GM23338 (cell line): ENCODE measurements around the gene BCS1L.

Experiments
- CREB1 ChIP-seq: fragments of 250-450 bp; sonication (Bioruptor Pico); IDR thresholded peaks from 2 replicates; pipeline ENCODE4 v1.5.0; 2020; ENCODE audit warnings: low read depth, mild to moderate bottlenecking, moderate library complexity
- EZH2 ChIP-seq: fragments of 200-600 bp; sonication (generic); IDR thresholded peaks from one replicate; pipeline ENCODE4 v1.8.0; 2017; ENCODE audit warnings: antibody characterized with exemption, mild to moderate bottlenecking, low read depth; ENCODE audit not compliant: unreplicated experiment
- EZH2phosphoT487 ChIP-seq: fragments of 200-600 bp; sonication (generic); IDR thresholded peaks from one replicate; pipeline ENCODE4 v1.8.1; 2018; ENCODE audit warnings: antibody characterized with exemption; ENCODE audit not compliant: unreplicated experiment
- JUNB ChIP-seq: IDR thresholded peaks from one replicate; pipeline ENCODE4 v1.6.1; 2016; ENCODE audit warnings: antibody characterized with exemption; ENCODE audit not compliant: unreplicated experiment
- NANOG ChIP-seq: IDR thresholded peaks from 2 replicates; pipeline ENCODE4 v1.6.1; 2016; ENCODE audit warnings: antibody characterized with exemption, borderline replicate concordance
- POLR2AphosphoS5 ChIP-seq: IDR thresholded peaks from 2 replicates; pipeline ENCODE4 v1.6.1; 2016; ENCODE audit warnings: antibody characterized with exemption, low read depth
- ZNF114 ChIP-seq: fragments of 250-450 bp; sonication (Bioruptor Pico); IDR thresholded peaks from 2 replicates; pipeline ENCODE4 v1.5.0; 2020; ENCODE audit warnings: mild to moderate bottlenecking, moderate library complexity
- TF ChIP-seq, protein P1 (sequence below), 2 experiments: fragments of 200-600 bp in 1 of 2; sonication (generic) in 1 of 2; conservative IDR thresholded peaks; 2 replicates each; pipeline versions ENCODE4 v1.5.1 to v1.6.1; 2016 to 2017; ENCODE audit warnings: antibody characterized with exemption in 2 of 2, low read depth in 2 of 2, mild to moderate bottlenecking in 2 of 2, moderate library complexity in 1 of 2
- TF ChIP-seq, protein P2 (sequence below): IDR thresholded peaks from one replicate; pipeline ENCODE4 v1.6.1; 2018; ENCODE audit warnings: antibody characterized with exemption; ENCODE audit not compliant: unreplicated experiment
- TF ChIP-seq, protein P3 (sequence below): IDR thresholded peaks from 2 replicates; pipeline ENCODE4 v1.6.1; 2016; ENCODE audit warnings: antibody characterized with exemption

DNA sequence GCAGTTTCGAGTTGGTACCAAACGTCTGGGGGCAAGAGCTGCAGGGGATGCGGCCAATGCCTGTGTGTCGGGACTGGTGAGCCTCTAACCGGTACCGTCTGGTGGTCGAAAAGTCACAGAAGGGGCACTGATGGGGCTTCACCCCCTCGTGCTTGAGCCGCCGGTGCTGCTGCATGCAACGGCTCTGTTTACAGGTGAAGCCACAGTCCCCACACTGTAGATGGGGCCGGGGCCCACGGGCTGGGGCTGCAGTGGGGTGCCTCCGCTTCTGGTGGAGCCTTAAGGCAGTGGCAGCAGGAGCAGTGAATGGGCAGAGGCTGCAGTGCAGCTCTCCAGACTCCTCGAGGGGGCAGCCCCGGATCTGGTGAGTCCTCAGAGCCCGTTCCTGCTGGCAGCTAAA lies 16.7 kb upstream of the BCS1L start:
- no peak for TF ChIP-seq EZH2phosphoT487
- TF ChIP-seq, protein P1, sequence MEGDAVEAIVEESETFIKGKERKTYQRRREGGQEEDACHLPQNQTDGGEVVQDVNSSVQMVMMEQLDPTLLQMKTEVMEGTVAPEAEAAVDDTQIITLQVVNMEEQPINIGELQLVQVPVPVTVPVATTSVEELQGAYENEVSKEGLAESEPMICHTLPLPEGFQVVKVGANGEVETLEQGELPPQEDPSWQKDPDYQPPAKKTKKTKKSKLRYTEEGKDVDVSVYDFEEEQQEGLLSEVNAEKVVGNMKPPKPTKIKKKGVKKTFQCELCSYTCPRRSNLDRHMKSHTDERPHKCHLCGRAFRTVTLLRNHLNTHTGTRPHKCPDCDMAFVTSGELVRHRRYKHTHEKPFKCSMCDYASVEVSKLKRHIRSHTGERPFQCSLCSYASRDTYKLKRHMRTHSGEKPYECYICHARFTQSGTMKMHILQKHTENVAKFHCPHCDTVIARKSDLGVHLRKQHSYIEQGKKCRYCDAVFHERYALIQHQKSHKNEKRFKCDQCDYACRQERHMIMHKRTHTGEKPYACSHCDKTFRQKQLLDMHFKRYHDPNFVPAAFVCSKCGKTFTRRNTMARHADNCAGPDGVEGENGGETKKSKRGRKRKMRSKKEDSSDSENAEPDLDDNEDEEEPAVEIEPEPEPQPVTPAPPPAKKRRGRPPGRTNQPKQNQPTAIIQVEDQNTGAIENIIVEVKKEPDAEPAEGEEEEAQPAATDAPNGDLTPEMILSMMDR (conservative IDR thresholded peaks at IDR 0.05; ENCODE audit: low read depth in 2 of 2), result no peak
- no peak for TF ChIP-seq ZNF114 (CRISPR knock-in tag)
- TF ChIP-seq EZH2, result no peak
- no peak for TF ChIP-seq POLR2AphosphoS5
- TF ChIP-seq NANOG, result no peak
- TF ChIP-seq, protein P2, sequence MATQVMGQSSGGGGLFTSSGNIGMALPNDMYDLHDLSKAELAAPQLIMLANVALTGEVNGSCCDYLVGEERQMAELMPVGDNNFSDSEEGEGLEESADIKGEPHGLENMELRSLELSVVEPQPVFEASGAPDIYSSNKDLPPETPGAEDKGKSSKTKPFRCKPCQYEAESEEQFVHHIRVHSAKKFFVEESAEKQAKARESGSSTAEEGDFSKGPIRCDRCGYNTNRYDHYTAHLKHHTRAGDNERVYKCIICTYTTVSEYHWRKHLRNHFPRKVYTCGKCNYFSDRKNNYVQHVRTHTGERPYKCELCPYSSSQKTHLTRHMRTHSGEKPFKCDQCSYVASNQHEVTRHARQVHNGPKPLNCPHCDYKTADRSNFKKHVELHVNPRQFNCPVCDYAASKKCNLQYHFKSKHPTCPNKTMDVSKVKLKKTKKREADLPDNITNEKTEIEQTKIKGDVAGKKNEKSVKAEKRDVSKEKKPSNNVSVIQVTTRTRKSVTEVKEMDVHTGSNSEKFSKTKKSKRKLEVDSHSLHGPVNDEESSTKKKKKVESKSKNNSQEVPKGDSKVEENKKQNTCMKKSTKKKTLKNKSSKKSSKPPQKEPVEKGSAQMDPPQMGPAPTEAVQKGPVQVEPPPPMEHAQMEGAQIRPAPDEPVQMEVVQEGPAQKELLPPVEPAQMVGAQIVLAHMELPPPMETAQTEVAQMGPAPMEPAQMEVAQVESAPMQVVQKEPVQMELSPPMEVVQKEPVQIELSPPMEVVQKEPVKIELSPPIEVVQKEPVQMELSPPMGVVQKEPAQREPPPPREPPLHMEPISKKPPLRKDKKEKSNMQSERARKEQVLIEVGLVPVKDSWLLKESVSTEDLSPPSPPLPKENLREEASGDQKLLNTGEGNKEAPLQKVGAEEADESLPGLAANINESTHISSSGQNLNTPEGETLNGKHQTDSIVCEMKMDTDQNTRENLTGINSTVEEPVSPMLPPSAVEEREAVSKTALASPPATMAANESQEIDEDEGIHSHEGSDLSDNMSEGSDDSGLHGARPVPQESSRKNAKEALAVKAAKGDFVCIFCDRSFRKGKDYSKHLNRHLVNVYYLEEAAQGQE, result no peak
- TF ChIP-seq, protein P3, sequence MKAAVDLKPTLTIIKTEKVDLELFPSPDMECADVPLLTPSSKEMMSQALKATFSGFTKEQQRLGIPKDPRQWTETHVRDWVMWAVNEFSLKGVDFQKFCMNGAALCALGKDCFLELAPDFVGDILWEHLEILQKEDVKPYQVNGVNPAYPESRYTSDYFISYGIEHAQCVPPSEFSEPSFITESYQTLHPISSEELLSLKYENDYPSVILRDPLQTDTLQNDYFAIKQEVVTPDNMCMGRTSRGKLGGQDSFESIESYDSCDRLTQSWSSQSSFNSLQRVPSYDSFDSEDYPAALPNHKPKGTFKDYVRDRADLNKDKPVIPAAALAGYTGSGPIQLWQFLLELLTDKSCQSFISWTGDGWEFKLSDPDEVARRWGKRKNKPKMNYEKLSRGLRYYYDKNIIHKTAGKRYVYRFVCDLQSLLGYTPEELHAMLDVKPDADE, result no peak
- no peak for TF ChIP-seq CREB1
- no peak for TF ChIP-seq JUNB
